ENCODE results near the gene NEGR1. TPM values are rescaled to one million over a fixed set of nuclear protein-coding genes. Genes with fewer than 3 reads are reported as not detected.

The NEGR1 gene
- total RNA-seq, 4 donors from 2014 or later = 4.1 to 12.4 (median 10.2) TPM

GRCh38 chr1:71853360-71853759 is 429.0 kb downstream of the NEGR1 start:
- no peak overlapping the region for H3K4me3 ChIP-seq (replicated peaks in 1 of 3)
- intact Hi-C loops (cut with DNase I) = no loop called here
- no peak overlapping the region for H3K27ac ChIP-seq
- no peaks in the 10 kb centered on the region for H3K9me3 ChIP-seq
- 85 to 86% methylated on average over 2 of the region's 2 CpGs for WGBS, 2 donors
- no peak for DNase-seq
- no peaks in the 10 kb centered on the region for H3K36me3 ChIP-seq
- no peaks in the 10 kb centered on the region for H3K4me1 ChIP-seq
- H3K27me3 ChIP-seq = no peaks in the 10 kb centered on the region
- TF ChIP-seq POLR2A (IDR thresholded peaks at IDR 0.05) = no peak
- TF ChIP-seq CTCF (IDR thresholded peaks at IDR 0.05) = no peak

- no peak for DNase-seq
- Histone ChIP-seq H3K4me1 (no peaks in the 10 kb centered on the region), H3K4me3 (replicated peaks in 1 of 3) (no peak overlapping the region), H3K36me3 (no peaks in the 10 kb centered on the region), H3K9me3 (no peaks in the 10 kb centered on the region), H3K27ac (no peak overlapping the region), H3K27me3 (no peaks in the 10 kb centered on the region)
- intact Hi-C loops (cut with DNase I) = no loop called here
- WGBS, 2 donors = 59 to 80% methylated on average over 3 of the region's 3 CpGs
- no peak for TF ChIP-seq CTCF (IDR thresholded peaks at IDR 0.05)
- no peak for TF ChIP-seq POLR2A (IDR thresholded peaks at IDR 0.05)
Observed at GRCh38 chr1:71850936-71851335, 431.4 kb downstream of the NEGR1 start.

- DNase-seq = no peak
- intact Hi-C loops (cut with DNase I) = no loop called here
- Histone ChIP-seq H3K27me3 (no peaks in the 10 kb centered on the region), H3K4me3 (replicated peaks in 1 of 3) (no peak overlapping the region), H3K9me3 (no peaks in the 10 kb centered on the region), H3K27ac (no peak overlapping the region), H3K36me3 (no peaks in the 10 kb centered on the region), H3K4me1 (no peaks in the 10 kb centered on the region)
- TF ChIP-seq CTCF (IDR thresholded peaks at IDR 0.05) (no peak), POLR2A (IDR thresholded peaks at IDR 0.05) (no peak)
Observed at GRCh38 chr1:71850515-71850914, 431.8 kb downstream of the NEGR1 start.

GRCh38 chr1:71843012-71843411 is 439.3 kb downstream of the NEGR1 start:
- no peaks in the 10 kb centered on the region for H3K27me3 ChIP-seq
- no peak overlapping the region for H3K27ac ChIP-seq
- no peak overlapping the region for H3K4me3 ChIP-seq (replicated peaks in 1 of 3)
- no peak for TF ChIP-seq CTCF (IDR thresholded peaks at IDR 0.05)
- no peak for DNase-seq
- H3K36me3 ChIP-seq = no peaks in the 10 kb centered on the region
- WGBS, 2 donors = 90 to 91% methylated on average over 2 of the region's 2 CpGs
- H3K9me3 ChIP-seq = no peaks in the 10 kb centered on the region
- intact Hi-C loops (cut with DNase I) = no loop called here
- H3K4me1 ChIP-seq = no peaks in the 10 kb centered on the region

- Histone ChIP-seq H3K9me3 (no peaks in the 10 kb centered on the region), H3K36me3 (no peaks in the 10 kb centered on the region), H3K27ac (no peak overlapping the region), H3K4me3 (replicated peaks in 1 of 3) (no peak overlapping the region), H3K27me3 (no peaks in the 10 kb centered on the region), H3K4me1 (peaks cover 0 to 2% of the 10 kb centered on the region in 2 donors)
- no peak for TF ChIP-seq POLR2A (IDR thresholded peaks at IDR 0.05)
- no peak for TF ChIP-seq CTCF (IDR thresholded peaks at IDR 0.05)
- WGBS, 2 donors = 81 to 94% methylated on average over 4 of the region's 4 CpGs
- intact Hi-C loops (cut with DNase I) = no loop called here
- DNase-seq = no peak
Observed at GRCh38 chr1:71839876-71840275, 442.5 kb downstream of the NEGR1 start.

All from thyroid gland (tissue), 4 donors.